ENCODE measurements around the gene GAB2.

Gene GAB2

GRCh38 chr11:78349114-78349513 is 68.5 kb downstream of the GAB2 start:
- Histone ChIP-seq H3K36me3 (ENCODE audit: control insufficient read depth in 2 of 2, insufficient read depth in 2 of 2, low read length in 2 of 2) (no peaks in the 10 kb centered on the region), H3K4me1 (ENCODE audit: control insufficient read depth in 2 of 2, insufficient read depth in 2 of 2, low read length in 2 of 2) (peaks cover 19 to 33% of the 10 kb centered on the region in 2 donors), H3K4me3 (ENCODE audit: low read length in 2 of 2) (no peak overlapping the region), H3K9me3 (ENCODE audit: control insufficient read depth in 2 of 2, low read length in 2 of 2) (no peaks in the 10 kb centered on the region), H3K27me3 (ENCODE audit: control insufficient read depth in 2 of 2, insufficient read depth in 2 of 2, low read length in 2 of 2) (no peaks in the 10 kb centered on the region), H3K9ac (ENCODE audit: low read depth in 1 of 2, low read length in 2 of 2) (peak overlapping the region in 1 of 2 donors; percentile 39), H3K27ac (ENCODE audit: low read depth in 2 of 2, low read length in 2 of 2) (peak overlapping the region in 1 of 2 donors; percentile 81)

- H3K27ac ChIP-seq (ENCODE audit: low read depth in 2 of 2, low read length in 2 of 2) = peak overlapping the region in 1 of 2 donors; percentile 81
- H3K9ac ChIP-seq (ENCODE audit: low read depth in 1 of 2, low read length in 2 of 2) = no peak overlapping the region
- H3K27me3 ChIP-seq (ENCODE audit: control insufficient read depth in 2 of 2, insufficient read depth in 2 of 2, low read length in 2 of 2) = no peaks in the 10 kb centered on the region
- no peaks in the 10 kb centered on the region for H3K9me3 ChIP-seq (ENCODE audit: control insufficient read depth in 2 of 2, low read length in 2 of 2)
- peaks cover 19 to 33% of the 10 kb centered on the region in 2 donors for H3K4me1 ChIP-seq (ENCODE audit: control insufficient read depth in 2 of 2, insufficient read depth in 2 of 2, low read length in 2 of 2)
- H3K4me3 ChIP-seq (ENCODE audit: low read length in 2 of 2) = no peak overlapping the region
- H3K36me3 ChIP-seq (ENCODE audit: control insufficient read depth in 2 of 2, insufficient read depth in 2 of 2, low read length in 2 of 2) = no peaks in the 10 kb centered on the region
Measured at GRCh38 chr11:78347956-78348355, 69.7 kb downstream of the GAB2 start.

GRCh38 chr11:78346799-78347198 is 70.8 kb downstream of the GAB2 start:
- no peak overlapping the region for H3K27ac ChIP-seq (ENCODE audit: low read depth in 2 of 2, low read length in 2 of 2)
- H3K4me1 ChIP-seq (ENCODE audit: control insufficient read depth in 2 of 2, insufficient read depth in 2 of 2, low read length in 2 of 2) = peaks cover 19 to 33% of the 10 kb centered on the region in 2 donors
- no peaks in the 10 kb centered on the region for H3K36me3 ChIP-seq (ENCODE audit: control insufficient read depth in 2 of 2, insufficient read depth in 2 of 2, low read length in 2 of 2)
- H3K4me3 ChIP-seq (ENCODE audit: low read length in 2 of 2) = no peak overlapping the region
- H3K9ac ChIP-seq (ENCODE audit: low read depth in 1 of 2, low read length in 2 of 2) = no peak overlapping the region
- no peaks in the 10 kb centered on the region for H3K9me3 ChIP-seq (ENCODE audit: control insufficient read depth in 2 of 2, low read length in 2 of 2)
- no peaks in the 10 kb centered on the region for H3K27me3 ChIP-seq (ENCODE audit: control insufficient read depth in 2 of 2, insufficient read depth in 2 of 2, low read length in 2 of 2)

GRCh38 chr11:78345450-78345849 is 72.2 kb downstream of the GAB2 start:
- H3K9ac ChIP-seq (ENCODE audit: low read depth in 1 of 2, low read length in 2 of 2) = no peak overlapping the region
- no peaks in the 10 kb centered on the region for H3K27me3 ChIP-seq (ENCODE audit: control insufficient read depth in 2 of 2, insufficient read depth in 2 of 2, low read length in 2 of 2)
- no peaks in the 10 kb centered on the region for H3K36me3 ChIP-seq (ENCODE audit: control insufficient read depth in 2 of 2, insufficient read depth in 2 of 2, low read length in 2 of 2)
- H3K9me3 ChIP-seq (ENCODE audit: control insufficient read depth in 2 of 2, low read length in 2 of 2) = no peaks in the 10 kb centered on the region
- no peak overlapping the region for H3K4me3 ChIP-seq (ENCODE audit: low read length in 2 of 2)
- no peak overlapping the region for H3K27ac ChIP-seq (ENCODE audit: low read depth in 2 of 2, low read length in 2 of 2)
- H3K4me1 ChIP-seq (ENCODE audit: control insufficient read depth in 2 of 2, insufficient read depth in 2 of 2, low read length in 2 of 2) = peaks cover 16 to 21% of the 10 kb centered on the region in 2 donors

GRCh38 chr11:78344676-78345075 is 72.9 kb downstream of the GAB2 start:
- Histone ChIP-seq H3K4me3 (ENCODE audit: low read length in 2 of 2) (no peak overlapping the region), H3K27ac (ENCODE audit: low read depth in 2 of 2, low read length in 2 of 2) (no peak overlapping the region), H3K27me3 (ENCODE audit: control insufficient read depth in 2 of 2, insufficient read depth in 2 of 2, low read length in 2 of 2) (no peaks in the 10 kb centered on the region), H3K9me3 (ENCODE audit: control insufficient read depth in 2 of 2, low read length in 2 of 2) (no peaks in the 10 kb centered on the region), H3K4me1 (ENCODE audit: control insufficient read depth in 2 of 2, insufficient read depth in 2 of 2, low read length in 2 of 2) (peaks cover 11 to 14% of the 10 kb centered on the region in 2 donors), H3K36me3 (ENCODE audit: control insufficient read depth in 2 of 2, insufficient read depth in 2 of 2, low read length in 2 of 2) (no peaks in the 10 kb centered on the region), H3K9ac (ENCODE audit: low read depth in 1 of 2, low read length in 2 of 2) (no peak overlapping the region)

- H3K36me3 ChIP-seq (ENCODE audit: control insufficient read depth in 2 of 2, insufficient read depth in 2 of 2, low read length in 2 of 2) = no peaks in the 10 kb centered on the region
- H3K27ac ChIP-seq (ENCODE audit: low read depth in 2 of 2, low read length in 2 of 2) = no peak overlapping the region
- no peaks in the 10 kb centered on the region for H3K27me3 ChIP-seq (ENCODE audit: control insufficient read depth in 2 of 2, insufficient read depth in 2 of 2, low read length in 2 of 2)
- no peak overlapping the region for H3K9ac ChIP-seq (ENCODE audit: low read depth in 1 of 2, low read length in 2 of 2)
- no peaks in the 10 kb centered on the region for H3K9me3 ChIP-seq (ENCODE audit: control insufficient read depth in 2 of 2, low read length in 2 of 2)
- H3K4me3 ChIP-seq (ENCODE audit: low read length in 2 of 2) = no peak overlapping the region
- peaks cover 8% of the 10 kb centered on the region in 2 donors for H3K4me1 ChIP-seq (ENCODE audit: control insufficient read depth in 2 of 2, insufficient read depth in 2 of 2, low read length in 2 of 2)
Measured at GRCh38 chr11:78344094-78344493, 73.5 kb downstream of the GAB2 start.

GRCh38 chr11:78343303-78343702 is 74.3 kb downstream of the GAB2 start:
- Histone ChIP-seq H3K4me1 (ENCODE audit: control insufficient read depth in 2 of 2, insufficient read depth in 2 of 2, low read length in 2 of 2) (peaks cover 1% of the 10 kb centered on the region in 2 donors), H3K27ac (ENCODE audit: low read depth in 2 of 2, low read length in 2 of 2) (no peak overlapping the region)

GRCh38 chr11:78341841-78342240 is 75.8 kb downstream of the GAB2 start:
- no peaks in the 10 kb centered on the region for H3K9me3 ChIP-seq (ENCODE audit: control insufficient read depth in 2 of 2, low read length in 2 of 2)
- no peaks in the 10 kb centered on the region for H3K27me3 ChIP-seq (ENCODE audit: control insufficient read depth in 2 of 2, insufficient read depth in 2 of 2, low read length in 2 of 2)
- H3K4me1 ChIP-seq (ENCODE audit: control insufficient read depth in 2 of 2, insufficient read depth in 2 of 2, low read length in 2 of 2) = peaks cover 0 to 6% of the 10 kb centered on the region in 2 donors
- H3K9ac ChIP-seq (ENCODE audit: low read depth in 1 of 2, low read length in 2 of 2) = no peak overlapping the region
- no peak overlapping the region for H3K27ac ChIP-seq (ENCODE audit: low read depth in 2 of 2, low read length in 2 of 2)
- H3K36me3 ChIP-seq (ENCODE audit: control insufficient read depth in 2 of 2, insufficient read depth in 2 of 2, low read length in 2 of 2) = no peaks in the 10 kb centered on the region
- no peak overlapping the region for H3K4me3 ChIP-seq (ENCODE audit: low read length in 2 of 2)

More at GRCh38 chr11:78343303-78343702, 74.3 kb downstream of the GAB2 start:
- Histone ChIP-seq H3K9ac (ENCODE audit: low read depth in 1 of 2, low read length in 2 of 2) (no peak overlapping the region), H3K4me3 (ENCODE audit: low read length in 2 of 2) (no peak overlapping the region), H3K9me3 (ENCODE audit: control insufficient read depth in 2 of 2, low read length in 2 of 2) (no peaks in the 10 kb centered on the region), H3K27me3 (ENCODE audit: control insufficient read depth in 2 of 2, insufficient read depth in 2 of 2, low read length in 2 of 2) (no peaks in the 10 kb centered on the region), H3K36me3 (ENCODE audit: control insufficient read depth in 2 of 2, insufficient read depth in 2 of 2, low read length in 2 of 2) (no peaks in the 10 kb centered on the region)

GRCh38 chr11:78340530-78340929 is 77.1 kb downstream of the GAB2 start:
- Histone ChIP-seq H3K9me3 (ENCODE audit: control insufficient read depth in 2 of 2, low read length in 2 of 2) (no peaks in the 10 kb centered on the region), H3K27ac (ENCODE audit: low read depth in 2 of 2, low read length in 2 of 2) (no peak overlapping the region), H3K9ac (ENCODE audit: low read depth in 1 of 2, low read length in 2 of 2) (no peak overlapping the region), H3K36me3 (ENCODE audit: control insufficient read depth in 2 of 2, insufficient read depth in 2 of 2, low read length in 2 of 2) (no peaks in the 10 kb centered on the region), H3K4me3 (ENCODE audit: low read length in 2 of 2) (no peak overlapping the region), H3K27me3 (ENCODE audit: control insufficient read depth in 2 of 2, insufficient read depth in 2 of 2, low read length in 2 of 2) (no peaks in the 10 kb centered on the region), H3K4me1 (ENCODE audit: control insufficient read depth in 2 of 2, insufficient read depth in 2 of 2, low read length in 2 of 2) (peaks cover 0 to 6% of the 10 kb centered on the region in 2 donors)

- H3K4me1 ChIP-seq (ENCODE audit: control insufficient read depth in 2 of 2, insufficient read depth in 2 of 2, low read length in 2 of 2) = peaks cover 0 to 6% of the 10 kb centered on the region in 2 donors
- no peak overlapping the region for H3K9ac ChIP-seq (ENCODE audit: low read depth in 1 of 2, low read length in 2 of 2)
- H3K36me3 ChIP-seq (ENCODE audit: control insufficient read depth in 2 of 2, insufficient read depth in 2 of 2, low read length in 2 of 2) = no peaks in the 10 kb centered on the region
- H3K27me3 ChIP-seq (ENCODE audit: control insufficient read depth in 2 of 2, insufficient read depth in 2 of 2, low read length in 2 of 2) = no peaks in the 10 kb centered on the region
- no peak overlapping the region for H3K27ac ChIP-seq (ENCODE audit: low read depth in 2 of 2, low read length in 2 of 2)
- H3K4me3 ChIP-seq (ENCODE audit: low read length in 2 of 2) = no peak overlapping the region
- no peaks in the 10 kb centered on the region for H3K9me3 ChIP-seq (ENCODE audit: control insufficient read depth in 2 of 2, low read length in 2 of 2)
Measured at GRCh38 chr11:78339945-78340344, 77.7 kb downstream of the GAB2 start.

- H3K4me1 ChIP-seq (ENCODE audit: control insufficient read depth in 2 of 2, insufficient read depth in 2 of 2, low read length in 2 of 2) = peaks cover 0 to 6% of the 10 kb centered on the region in 2 donors
- H3K36me3 ChIP-seq (ENCODE audit: control insufficient read depth in 2 of 2, insufficient read depth in 2 of 2, low read length in 2 of 2) = no peaks in the 10 kb centered on the region
- no peaks in the 10 kb centered on the region for H3K9me3 ChIP-seq (ENCODE audit: control insufficient read depth in 2 of 2, low read length in 2 of 2)
- no peak overlapping the region for H3K4me3 ChIP-seq (ENCODE audit: low read length in 2 of 2)
- no peak overlapping the region for H3K9ac ChIP-seq (ENCODE audit: low read depth in 1 of 2, low read length in 2 of 2)
- H3K27ac ChIP-seq (ENCODE audit: low read depth in 2 of 2, low read length in 2 of 2) = no peak overlapping the region
- no peaks in the 10 kb centered on the region for H3K27me3 ChIP-seq (ENCODE audit: control insufficient read depth in 2 of 2, insufficient read depth in 2 of 2, low read length in 2 of 2)
Measured at GRCh38 chr11:78339483-78339882, 78.1 kb downstream of the GAB2 start.

Measured in mucosa of rectum (tissue), 2 donors.